A549 (cell line): ENCODE data around the gene CLEC1A.

ENCODE experiments used
- POLR2A ChIP-seq: IDR thresholded peaks from 2 replicates; pipeline ENCODE4 v1.6.1; 2012; ENCODE audit warnings: mild to moderate bottlenecking, low read length
- TF ChIP-seq, protein P1 (sequence below): fragments of >200 bp; sonication (Bioruptor Twin); formaldehyde crosslinking; IDR thresholded peaks from 3 replicates; pipeline ENCODE4 v1.5.1; 2016
- TF ChIP-seq, protein P2 (sequence below): IDR thresholded peaks from 2 replicates; pipeline ENCODE4 v1.6.1; 2012

DNA sequence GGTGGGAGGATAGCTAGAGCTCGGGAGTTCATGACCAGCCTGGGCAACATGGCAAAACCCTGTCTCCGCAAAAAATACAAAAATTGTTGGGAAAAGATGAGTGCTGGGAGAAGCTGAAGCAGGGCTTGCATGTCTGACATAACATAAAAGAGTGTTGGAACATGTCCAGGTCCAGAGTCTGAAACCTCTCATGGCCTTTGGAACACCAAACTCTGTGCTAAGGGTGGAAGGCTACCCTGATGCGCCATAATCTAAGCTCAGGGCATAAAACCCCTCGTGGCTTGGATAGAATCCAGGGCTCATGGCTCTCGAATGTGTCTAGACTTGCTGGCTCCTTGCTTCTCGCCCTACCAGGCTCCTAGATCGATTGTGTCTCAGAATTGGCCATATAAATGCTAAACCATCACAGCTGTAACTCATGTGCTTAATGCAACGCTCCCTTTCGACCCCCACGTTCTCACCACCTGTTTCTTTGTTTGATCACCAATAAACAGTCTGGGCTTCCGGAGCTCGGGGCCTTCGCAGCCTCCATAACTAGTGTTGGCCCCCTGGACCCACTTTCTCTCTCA is 37.9 kb upstream of the CLEC1A start:
- no peak for TF ChIP-seq POLR2A
- TF ChIP-seq, protein P1, sequence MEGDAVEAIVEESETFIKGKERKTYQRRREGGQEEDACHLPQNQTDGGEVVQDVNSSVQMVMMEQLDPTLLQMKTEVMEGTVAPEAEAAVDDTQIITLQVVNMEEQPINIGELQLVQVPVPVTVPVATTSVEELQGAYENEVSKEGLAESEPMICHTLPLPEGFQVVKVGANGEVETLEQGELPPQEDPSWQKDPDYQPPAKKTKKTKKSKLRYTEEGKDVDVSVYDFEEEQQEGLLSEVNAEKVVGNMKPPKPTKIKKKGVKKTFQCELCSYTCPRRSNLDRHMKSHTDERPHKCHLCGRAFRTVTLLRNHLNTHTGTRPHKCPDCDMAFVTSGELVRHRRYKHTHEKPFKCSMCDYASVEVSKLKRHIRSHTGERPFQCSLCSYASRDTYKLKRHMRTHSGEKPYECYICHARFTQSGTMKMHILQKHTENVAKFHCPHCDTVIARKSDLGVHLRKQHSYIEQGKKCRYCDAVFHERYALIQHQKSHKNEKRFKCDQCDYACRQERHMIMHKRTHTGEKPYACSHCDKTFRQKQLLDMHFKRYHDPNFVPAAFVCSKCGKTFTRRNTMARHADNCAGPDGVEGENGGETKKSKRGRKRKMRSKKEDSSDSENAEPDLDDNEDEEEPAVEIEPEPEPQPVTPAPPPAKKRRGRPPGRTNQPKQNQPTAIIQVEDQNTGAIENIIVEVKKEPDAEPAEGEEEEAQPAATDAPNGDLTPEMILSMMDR = no peak
- TF ChIP-seq, protein P2, sequence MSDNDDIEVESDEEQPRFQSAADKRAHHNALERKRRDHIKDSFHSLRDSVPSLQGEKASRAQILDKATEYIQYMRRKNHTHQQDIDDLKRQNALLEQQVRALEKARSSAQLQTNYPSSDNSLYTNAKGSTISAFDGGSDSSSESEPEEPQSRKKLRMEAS = no peak
